ENCODE results near the gene SLC6A17.

GRCh38 chr1:110208916-110209645 lies 58.8 kb downstream of the SLC6A17 start:
- TF ChIP-seq CTCF (IDR thresholded peaks at IDR 0.05; ENCODE audit: low read depth, low read length) (no peak), EZH2phosphoT487 (IDR thresholded peaks at IDR 0.05; ENCODE audit: low read depth) (no peak)
